Loucy (cell line): Measurements from ENCODE around the gene TSEN54.

Source experiments
- CTCF ChIP-seq: fragments of 200-600 bp; sonication (generic); conservative IDR thresholded peaks from 2 replicates; pipeline ENCODE4 v1.5.1; 2014; ENCODE audit warnings: mild to moderate bottlenecking, antibody characterized with exemption, low read length
- EZH2phosphoT487 ChIP-seq: fragments of 200-600 bp; IDR thresholded peaks from 2 replicates; pipeline ENCODE4 v1.6.1; 2018; ENCODE audit warnings: antibody characterized with exemption, mild to moderate bottlenecking, moderate library complexity, borderline replicate concordance

GRCh38 chr17:75489511-75489955 lies 26.8 kb upstream of the TSEN54 start:
- TF ChIP-seq CTCF (no peak), EZH2phosphoT487 (no peak)
